NCI-H2196 treated with DMSO at 0.1 percent for 48 hours (cell line): ENCODE results near the gene SAMD13.

ENCODE experiments used
- DNase-seq: peaks from one replicate; lab custom pipeline; 2025; ENCODE audit not compliant: unreplicated experiment; lab: John Stamatoyannopoulos, UW

Gene SAMD13

GRCh38 chr1:84301004-84301784 lies at the start of gene SAMD13:
TSS of gene SAMD13 (plus strand) at chr1:84301708. CDS start at chr1:84303235, 1,527 bp downstream.
- peak; percentile 69 for DNase-seq

- no peak for DNase-seq
Observed at GRCh38 chr1:84253036-84253435, 48.5 kb upstream of the SAMD13 start.

GRCh38 chr1:84253891-84254290 lies 47.6 kb upstream of the SAMD13 start:
- DNase-seq = peak; percentile 81

- DNase-seq = no peak
Observed at GRCh38 chr1:84254703-84255238, 46.7 kb upstream of the SAMD13 start.

GRCh38 chr1:84255582-84255981 lies 45.9 kb upstream of the SAMD13 start:
- no peak for DNase-seq

- no peak for DNase-seq
Observed at GRCh38 chr1:84257617-84258016, 43.9 kb upstream of the SAMD13 start.

- no peak for DNase-seq
Observed at GRCh38 chr1:84259376-84259775, 42.1 kb upstream of the SAMD13 start.

GRCh38 chr1:84259989-84260388 lies 41.5 kb upstream of the SAMD13 start:
- DNase-seq = no peak

- DNase-seq = peak; percentile 65
Observed at GRCh38 chr1:84260852-84261518, 40.5 kb upstream of the SAMD13 start.

- DNase-seq = no peak
Observed at GRCh38 chr1:84264961-84265360, 36.5 kb upstream of the SAMD13 start.

- DNase-seq = no peak
Observed at GRCh38 chr1:84265867-84266266, 35.6 kb upstream of the SAMD13 start.

- DNase-seq = no peak
Observed at GRCh38 chr1:84266748-84267147, 34.8 kb upstream of the SAMD13 start.

- no peak for DNase-seq
Observed at GRCh38 chr1:84267476-84267875, 34.0 kb upstream of the SAMD13 start.

- DNase-seq = no peak
Observed at GRCh38 chr1:84268346-84268745, 33.2 kb upstream of the SAMD13 start.

GRCh38 chr1:84269306-84269705 lies 32.2 kb upstream of the SAMD13 start:
- DNase-seq = no peak

- no peak for DNase-seq
Observed at GRCh38 chr1:84271441-84272151, 29.9 kb upstream of the SAMD13 start.

- peak; percentile 32 for DNase-seq
Observed at GRCh38 chr1:84272401-84272800, 29.1 kb upstream of the SAMD13 start.

GRCh38 chr1:84277343-84278059 lies 24.0 kb upstream of the SAMD13 start:
- DNase-seq = no peak

- DNase-seq = no peak
Observed at GRCh38 chr1:84278905-84279304, 22.6 kb upstream of the SAMD13 start.

- DNase-seq = no peak
Observed at GRCh38 chr1:84280912-84281311, 20.6 kb upstream of the SAMD13 start.

GRCh38 chr1:84282780-84283333 lies 18.7 kb upstream of the SAMD13 start:
- no peak for DNase-seq
